GM10847 (cell line): ENCODE results near the gene NOX3.

Experiments
- POLR2A ChIP-seq: IDR thresholded peaks from 2 replicates; pipeline ENCODE4 v1.6.1; 2011; ENCODE audit not compliant: insufficient read length; ENCODE audit errors: extremely low read depth

The NOX3 gene

DNA sequence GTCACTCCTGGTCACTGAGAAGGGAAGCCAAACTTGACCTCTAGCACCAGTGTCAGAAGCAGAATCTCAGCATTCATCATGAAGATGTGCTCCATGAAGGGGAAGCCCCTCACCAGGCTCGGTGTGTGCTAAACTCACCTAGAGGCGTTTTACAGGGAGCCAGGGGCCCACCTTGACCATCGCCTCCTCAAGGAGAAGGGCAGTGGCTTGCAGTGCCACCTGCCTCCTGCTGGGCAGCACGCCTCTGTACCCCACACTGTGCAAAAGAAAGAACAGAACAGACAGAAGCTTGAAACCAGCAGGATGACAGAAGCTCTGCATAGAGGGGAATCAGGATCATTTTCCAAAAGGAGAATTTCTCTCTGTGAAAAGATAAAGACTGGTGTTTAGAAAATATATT is 39.7 kb downstream of the NOX3 start:
- TF ChIP-seq POLR2A = no peak

DNA sequence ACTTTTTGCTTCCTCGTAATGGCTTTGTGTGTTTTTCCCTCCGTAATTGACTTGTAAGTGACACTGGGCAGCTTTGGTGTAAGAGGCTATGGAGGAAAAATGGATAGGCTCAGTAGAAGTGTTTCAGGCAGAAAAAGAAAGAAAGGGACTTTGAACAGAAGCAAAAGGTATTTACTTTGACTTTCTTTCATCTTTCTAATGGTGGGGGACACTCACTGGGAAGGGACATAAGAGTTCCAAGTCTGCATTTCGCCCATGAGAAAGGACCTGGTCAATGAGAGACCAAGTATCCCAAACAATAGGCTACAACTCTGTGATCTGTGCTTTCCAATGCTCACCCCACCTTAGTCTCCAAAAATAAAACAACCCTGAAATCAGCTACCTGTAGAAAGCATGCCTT is 41.6 kb downstream of the NOX3 start:
- TF ChIP-seq POLR2A = no peak

DNA sequence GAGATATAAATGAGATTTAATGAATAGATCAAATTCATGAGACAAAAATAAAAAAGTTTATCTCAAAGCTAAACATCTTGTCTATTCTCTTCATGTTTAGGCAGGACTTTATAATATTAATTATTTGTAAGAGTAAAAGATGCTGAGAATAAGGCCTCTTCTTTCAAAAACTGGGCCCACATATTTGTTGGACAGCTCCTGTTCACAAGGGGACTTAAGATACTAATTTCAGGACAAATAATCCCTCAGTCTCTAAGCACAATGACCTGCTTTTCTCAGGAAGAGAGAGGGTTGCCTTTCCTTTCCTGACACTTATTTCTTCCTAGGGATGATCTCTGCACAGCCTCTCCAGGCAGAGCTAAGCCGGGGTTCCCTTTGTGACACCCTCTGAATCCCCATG is 43.3 kb downstream of the NOX3 start:
- no peak for TF ChIP-seq POLR2A

DNA sequence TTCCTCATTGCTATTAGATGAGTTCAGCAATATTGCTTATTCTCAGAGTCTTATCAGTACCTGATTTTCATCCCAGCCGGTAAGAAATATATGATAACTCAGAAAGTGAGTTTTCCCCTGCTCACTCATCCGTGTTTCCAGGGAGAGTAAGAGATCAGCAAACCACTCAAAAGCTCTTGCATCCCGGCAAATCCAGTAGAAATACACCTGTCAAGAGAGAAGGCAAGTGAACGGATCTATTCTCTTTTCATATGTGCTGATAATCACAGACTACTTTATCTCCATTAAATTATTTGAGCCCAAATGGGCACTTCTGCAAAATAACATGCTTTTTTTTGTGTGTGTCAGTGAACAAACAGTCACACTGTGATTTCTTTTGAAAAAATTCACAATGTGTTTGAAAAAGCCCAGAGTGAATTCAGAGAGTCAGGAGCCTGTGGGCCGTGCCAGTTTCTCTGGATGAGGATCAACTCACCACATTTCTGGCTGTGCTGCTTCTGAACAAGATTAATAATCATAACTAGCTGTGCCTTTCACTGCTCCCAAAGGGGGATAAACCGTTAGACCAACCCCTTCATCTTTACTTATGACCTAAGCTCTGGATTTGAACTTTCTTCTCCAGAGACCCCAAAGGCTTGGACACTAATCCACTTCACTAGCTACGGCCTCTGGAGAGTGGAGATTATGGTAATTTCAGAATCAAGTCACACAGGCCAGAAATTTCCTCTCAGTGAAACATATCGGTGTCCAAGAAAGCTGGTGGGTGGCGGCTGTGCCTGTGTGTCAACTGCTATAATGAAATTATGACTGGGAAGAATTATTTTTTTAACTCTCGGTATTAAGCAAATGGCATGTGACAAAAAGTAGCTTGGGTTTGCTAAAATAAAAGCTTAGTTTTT is 44.2 kb downstream of the NOX3 start:
- no peak for TF ChIP-seq POLR2A

DNA sequence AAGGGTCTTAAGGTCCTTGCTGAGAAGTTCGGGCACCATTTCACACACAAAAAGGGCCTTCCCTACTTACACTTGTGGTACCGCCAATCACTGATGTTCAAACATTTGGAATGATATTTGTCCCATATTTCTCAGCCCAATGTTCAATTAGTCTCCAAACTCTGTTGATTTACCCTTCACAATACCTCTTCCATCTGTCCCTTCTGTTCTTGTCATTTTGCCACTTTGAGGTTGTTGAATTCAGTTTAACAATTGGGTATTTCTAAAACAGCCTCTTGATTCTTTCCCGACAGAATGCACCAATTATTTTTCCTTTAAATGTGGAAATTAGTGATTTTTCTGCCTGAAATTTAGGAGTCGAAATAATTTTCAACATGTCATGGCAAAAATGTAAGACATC is 46.2 kb downstream of the NOX3 start:
- no peak for TF ChIP-seq POLR2A

DNA sequence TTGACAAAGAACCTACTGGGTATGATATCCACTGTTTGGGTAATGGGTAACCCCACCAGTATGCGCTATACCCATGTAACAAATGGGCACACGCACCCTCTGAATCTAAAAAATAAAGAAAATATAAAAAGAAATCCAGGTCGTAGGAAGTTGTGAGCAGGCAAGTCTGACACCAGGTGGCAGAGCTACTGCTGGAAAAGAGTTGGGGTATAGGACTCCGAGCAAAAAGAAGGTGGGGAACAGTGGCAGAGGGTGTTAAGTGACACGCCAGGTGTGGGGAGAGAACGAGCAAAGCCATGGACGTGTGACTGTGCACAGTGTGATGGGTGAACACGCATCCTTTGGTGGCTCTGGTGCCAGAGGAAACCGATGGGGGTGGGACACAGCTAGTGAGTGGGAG is 46.7 kb downstream of the NOX3 start:
- no peak for TF ChIP-seq POLR2A

DNA sequence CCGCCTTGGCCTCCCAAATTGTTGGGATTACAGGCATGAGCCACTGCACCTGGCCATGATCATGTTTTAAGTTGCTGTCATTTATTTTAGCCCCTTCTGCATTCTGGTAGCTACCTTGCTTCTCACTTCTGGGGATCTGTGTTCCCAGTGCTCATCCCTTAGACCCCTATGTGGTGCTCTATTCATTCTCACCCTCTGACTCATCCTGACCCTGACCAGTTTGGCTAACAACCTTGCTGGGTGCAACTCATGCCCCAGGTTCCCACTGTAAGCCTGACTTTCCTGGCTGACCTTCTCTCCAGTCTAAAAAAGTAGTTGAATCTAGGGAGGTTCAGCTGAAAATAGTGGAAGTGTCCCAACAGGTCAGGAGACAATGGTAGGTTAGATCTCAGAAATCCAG is 47.4 kb downstream of the NOX3 start:
- TF ChIP-seq POLR2A = no peak

DNA sequence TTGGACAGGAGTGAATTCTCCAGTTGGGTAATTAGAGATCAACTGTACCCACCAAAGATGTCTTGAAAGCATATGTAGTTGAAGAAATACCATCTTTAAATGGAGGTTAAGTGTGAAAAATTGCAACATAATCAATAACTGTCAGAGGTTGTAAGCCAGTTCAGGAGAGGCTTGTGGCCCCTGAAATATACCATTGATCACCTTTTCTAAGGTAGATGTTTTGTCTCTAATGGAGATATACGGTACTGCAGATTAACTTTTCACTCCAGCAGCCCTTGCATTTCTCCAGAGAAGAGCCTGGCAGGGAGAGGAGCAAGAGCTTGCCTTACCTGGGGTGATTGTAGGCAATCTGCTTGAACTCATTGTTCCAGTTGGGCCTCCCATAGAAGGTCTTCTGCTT is 48.8 kb downstream of the NOX3 start:
- TF ChIP-seq POLR2A = no peak

DNA sequence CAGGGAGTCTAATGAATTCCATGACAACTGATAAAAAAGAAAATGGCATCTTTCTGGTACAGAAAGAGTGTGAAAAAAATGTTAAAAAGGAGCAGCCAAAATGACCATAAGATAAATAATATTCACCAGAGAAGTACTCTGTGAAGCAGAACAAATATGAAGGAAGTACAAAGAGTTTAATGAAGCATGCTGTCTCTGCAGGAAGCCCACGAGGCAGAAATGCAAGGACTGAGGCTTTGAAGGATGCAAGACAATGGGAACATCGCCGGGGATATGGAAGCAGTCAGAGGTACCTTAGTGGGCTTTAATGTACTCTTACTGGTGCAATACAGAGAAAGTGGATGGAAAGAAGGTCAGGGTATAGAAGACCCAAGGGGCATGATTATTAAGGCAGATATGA is 50.7 kb downstream of the NOX3 start:
- no peak for TF ChIP-seq POLR2A

DNA sequence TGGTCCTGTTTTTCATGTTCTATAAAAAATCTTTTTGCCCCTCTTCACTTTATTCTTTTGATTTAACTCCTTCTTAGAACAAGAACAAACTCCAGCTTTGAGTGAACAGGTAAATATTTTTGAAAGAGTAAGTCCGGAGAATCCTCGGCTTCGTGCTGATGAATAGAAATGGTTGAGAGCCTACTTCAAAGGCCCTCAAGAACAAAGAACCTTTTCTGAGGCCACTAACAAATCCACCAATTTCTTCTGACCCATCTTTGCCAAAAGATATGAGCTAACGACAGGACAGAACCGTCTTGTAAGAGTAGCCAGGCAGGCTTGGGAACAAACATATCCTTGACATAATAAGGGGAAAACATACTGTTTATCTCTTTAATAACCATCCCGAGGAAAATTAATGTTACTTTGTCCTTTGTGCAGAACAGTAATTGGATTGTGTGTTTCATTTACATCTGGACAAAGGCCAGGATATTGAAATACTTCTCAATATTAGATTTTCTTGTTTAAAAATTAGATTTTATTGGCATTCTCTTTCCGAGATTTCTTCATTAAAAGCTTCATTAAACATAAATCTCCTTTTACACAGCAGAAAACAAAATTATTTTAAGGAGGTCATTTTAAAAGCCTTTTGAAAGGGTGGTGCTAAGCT is 52.9 kb downstream of the NOX3 start:
- no peak for TF ChIP-seq POLR2A

DNA sequence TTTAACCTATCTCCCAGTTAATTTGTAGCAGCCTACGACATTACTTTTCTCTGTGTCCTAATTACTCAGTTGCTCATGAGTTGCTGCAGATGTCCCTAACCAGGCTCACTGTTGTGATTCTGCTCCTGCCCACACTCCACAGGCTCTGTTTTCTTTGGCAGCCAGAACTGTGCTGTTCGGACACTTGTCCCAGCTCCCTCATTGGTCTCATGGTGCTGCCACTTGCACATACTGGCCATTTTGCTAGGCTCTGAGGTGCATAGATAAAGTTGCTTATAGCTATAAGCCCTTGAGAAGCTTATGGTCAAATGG is 55.0 kb downstream of the NOX3 start:
- TF ChIP-seq POLR2A = no peak

DNA sequence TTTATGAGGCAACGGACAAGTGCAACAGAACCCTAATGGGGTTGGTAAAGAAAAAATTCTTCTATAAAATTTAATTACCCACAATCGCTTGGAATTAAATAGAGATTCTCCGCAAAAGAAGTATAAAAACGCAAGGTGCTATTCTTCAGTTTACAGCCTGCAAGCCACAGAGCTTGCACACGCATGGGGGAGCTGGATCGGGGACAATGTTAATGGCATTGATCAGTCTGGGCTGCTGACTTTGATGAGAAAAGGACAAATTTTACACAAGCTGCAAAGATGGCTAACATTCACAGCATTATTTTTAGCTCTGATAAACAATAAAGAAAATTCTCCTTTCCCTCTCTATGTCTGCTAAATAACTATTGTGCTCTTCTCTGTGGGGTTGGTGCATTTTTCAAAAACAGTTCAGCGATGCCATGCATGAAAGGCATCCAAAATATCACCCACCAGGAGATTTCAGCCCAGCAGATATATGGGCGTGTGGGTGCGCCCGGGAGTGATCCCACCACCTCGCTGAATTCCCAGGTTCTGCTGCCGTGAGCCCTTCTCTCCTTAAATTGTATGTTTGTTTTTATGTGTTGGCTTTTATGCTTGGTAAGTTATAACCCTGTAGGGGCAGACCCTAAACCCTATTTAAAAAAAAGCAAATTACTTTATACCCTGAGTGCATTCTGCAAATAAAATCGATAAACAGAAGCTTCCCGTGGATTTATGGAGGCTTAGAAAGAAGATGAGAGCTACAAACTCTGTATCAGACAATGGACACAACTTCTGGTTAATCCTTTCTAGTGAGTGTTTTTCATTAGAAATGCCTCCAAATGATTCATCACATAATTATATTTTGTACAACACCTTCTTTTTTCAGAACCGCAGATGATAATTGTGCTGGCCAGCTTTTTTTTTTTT is 55.6 kb downstream of the NOX3 start:
- TF ChIP-seq POLR2A = no peak

DNA sequence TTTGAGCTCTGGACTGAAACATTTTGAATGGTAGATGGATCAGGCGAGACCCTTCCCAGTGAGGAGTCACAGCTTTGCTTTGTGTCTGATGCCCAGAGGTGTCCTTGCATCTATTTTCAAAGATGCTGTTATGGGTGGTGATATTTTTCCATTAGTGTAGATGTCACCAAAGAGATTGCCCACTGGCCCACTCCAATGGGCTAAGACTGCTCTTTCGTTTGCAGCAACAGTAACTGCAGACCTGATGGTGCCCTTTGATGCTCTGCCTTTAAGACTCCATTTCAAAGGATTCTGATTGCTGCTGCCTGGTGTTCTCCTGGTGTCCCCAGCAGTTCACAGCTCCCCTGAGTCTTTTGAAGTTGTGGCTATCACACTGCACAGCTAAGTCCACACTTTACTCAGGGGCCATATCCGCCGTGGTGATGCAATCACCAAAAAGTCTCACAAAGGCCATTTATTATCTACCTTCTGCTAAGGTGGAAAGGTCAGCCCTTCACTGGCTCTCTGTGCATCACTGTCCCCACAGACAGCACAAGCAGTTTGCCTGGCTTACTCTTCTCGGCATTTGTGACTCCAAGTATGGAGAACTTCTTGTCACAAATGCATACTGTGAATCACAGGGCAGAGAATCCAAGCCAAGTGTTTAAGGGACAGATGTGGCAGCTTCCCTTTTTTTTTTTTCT is 56.4 kb downstream of the NOX3 start:
- TF ChIP-seq POLR2A = no peak

DNA sequence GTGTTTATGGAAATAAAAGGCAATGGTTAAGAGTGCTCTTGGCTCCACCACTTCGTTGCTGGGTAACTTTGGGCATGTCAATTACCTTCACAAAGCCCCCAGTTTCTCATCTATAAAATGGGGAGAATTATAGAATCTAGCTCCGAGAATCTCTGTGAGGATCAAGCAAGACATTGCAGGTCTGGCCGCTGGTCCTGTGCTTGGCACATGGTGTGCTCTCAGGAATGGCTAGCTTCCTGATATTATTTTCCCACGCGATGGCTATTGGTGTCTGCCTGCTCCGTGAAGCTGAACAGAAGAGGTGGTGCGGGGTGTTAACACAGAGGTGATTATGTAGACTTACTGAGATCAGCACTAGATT is 57.0 kb downstream of the NOX3 start:
- no peak for TF ChIP-seq POLR2A

DNA sequence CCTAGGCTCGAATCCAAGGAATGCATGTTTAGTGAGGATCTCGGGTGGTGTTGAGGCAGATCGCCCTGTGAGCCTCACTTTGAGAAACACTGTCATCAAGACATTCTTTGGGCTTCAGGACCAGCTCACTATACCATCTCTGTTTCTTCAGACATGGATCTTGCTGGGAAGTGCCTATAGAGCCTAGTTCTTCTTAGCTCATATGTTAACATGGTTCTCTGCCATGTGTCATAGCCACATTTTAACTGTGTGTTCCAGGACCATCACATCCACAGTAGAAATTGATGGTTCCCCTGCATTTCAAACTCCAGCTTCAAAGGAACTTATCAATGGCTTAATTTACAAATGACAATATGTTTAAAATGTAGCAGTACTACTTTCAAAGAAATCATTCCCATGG is 57.4 kb downstream of the NOX3 start:
- TF ChIP-seq POLR2A = no peak
